PFSK-1 (cell line): ENCODE measurements around the gene ZNF618.

Experiments
- FOXP2 ChIP-seq: optimal IDR thresholded peaks from 2 replicates; pipeline ENCODE3; 2011; ENCODE audit warnings: borderline replicate concordance, control low read depth, inconsistent platforms; ENCODE audit not compliant: insufficient read depth; ENCODE audit errors: extremely low read length, extremely low read depth
- POLR2AphosphoS5 ChIP-seq: IDR thresholded peaks from 2 replicates; pipeline ENCODE4 v1.6.1; 2012; ENCODE audit warnings: low read depth, mild to moderate bottlenecking, control low read depth, low read length, moderate library complexity
- SIN3A ChIP-seq: IDR thresholded peaks from 2 replicates; pipeline ENCODE4 v1.6.1; 2012; ENCODE audit warnings: mild to moderate bottlenecking, low read length, moderate library complexity, borderline replicate concordance; ENCODE audit not compliant: insufficient read depth
- TAF1 ChIP-seq: IDR thresholded peaks from 2 replicates; pipeline ENCODE4 v1.6.1; 2012; ENCODE audit warnings: low read length, control low read depth, borderline replicate concordance; ENCODE audit not compliant: insufficient read depth
- TF ChIP-seq, protein P1 (sequence below), 2 experiments: IDR thresholded peaks; 2 replicates each; pipeline versions ENCODE4 v1.6.1 to v1.8.0; 2011 to 2012; ENCODE audit warnings: low read depth in 2 of 2, low read length in 2 of 2, control low read depth in 1 of 2, inconsistent platforms in 1 of 2, mild to moderate bottlenecking in 1 of 2, moderate library complexity in 1 of 2; ENCODE audit not compliant: insufficient read depth in 1 of 2

ZNF618 gene

DNA sequence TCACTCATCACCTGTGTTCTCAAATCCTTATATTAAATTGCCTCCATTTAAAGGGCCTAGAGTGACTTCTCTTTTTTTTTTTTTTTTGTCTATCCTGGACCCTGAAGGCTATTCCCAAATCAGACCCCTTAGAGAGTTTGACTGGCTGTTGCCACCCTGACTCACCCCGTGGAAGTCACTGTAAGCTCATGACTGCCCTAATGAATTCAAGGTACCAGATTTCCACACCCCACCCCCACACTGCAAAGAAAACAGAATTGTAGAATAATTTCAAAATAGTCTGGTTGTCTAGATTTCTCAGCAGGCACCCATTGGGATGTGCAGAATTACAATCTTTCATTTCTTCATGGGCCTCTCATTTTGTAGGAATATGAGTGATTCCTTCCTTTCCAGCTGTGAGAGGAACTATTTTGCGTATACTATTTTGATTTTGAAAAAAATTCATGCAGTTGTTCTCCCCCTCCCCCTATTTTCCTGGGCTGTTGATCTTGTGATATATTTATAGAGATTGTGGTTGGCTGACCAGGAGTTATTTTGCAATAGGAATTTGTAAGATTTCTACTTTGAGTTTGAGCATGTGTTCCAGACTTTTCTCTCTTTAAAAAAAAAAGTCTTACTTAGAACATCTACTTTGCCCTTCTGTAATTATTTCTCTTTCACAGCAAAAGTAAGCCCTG lies 79.1 kb downstream of the ZNF618 start:
- TF ChIP-seq FOXP2 (no peak), POLR2AphosphoS5 (no peak), TAF1 (no peak), SIN3A (no peak)
- TF ChIP-seq, protein P1, sequence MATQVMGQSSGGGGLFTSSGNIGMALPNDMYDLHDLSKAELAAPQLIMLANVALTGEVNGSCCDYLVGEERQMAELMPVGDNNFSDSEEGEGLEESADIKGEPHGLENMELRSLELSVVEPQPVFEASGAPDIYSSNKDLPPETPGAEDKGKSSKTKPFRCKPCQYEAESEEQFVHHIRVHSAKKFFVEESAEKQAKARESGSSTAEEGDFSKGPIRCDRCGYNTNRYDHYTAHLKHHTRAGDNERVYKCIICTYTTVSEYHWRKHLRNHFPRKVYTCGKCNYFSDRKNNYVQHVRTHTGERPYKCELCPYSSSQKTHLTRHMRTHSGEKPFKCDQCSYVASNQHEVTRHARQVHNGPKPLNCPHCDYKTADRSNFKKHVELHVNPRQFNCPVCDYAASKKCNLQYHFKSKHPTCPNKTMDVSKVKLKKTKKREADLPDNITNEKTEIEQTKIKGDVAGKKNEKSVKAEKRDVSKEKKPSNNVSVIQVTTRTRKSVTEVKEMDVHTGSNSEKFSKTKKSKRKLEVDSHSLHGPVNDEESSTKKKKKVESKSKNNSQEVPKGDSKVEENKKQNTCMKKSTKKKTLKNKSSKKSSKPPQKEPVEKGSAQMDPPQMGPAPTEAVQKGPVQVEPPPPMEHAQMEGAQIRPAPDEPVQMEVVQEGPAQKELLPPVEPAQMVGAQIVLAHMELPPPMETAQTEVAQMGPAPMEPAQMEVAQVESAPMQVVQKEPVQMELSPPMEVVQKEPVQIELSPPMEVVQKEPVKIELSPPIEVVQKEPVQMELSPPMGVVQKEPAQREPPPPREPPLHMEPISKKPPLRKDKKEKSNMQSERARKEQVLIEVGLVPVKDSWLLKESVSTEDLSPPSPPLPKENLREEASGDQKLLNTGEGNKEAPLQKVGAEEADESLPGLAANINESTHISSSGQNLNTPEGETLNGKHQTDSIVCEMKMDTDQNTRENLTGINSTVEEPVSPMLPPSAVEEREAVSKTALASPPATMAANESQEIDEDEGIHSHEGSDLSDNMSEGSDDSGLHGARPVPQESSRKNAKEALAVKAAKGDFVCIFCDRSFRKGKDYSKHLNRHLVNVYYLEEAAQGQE (IDR thresholded peaks at IDR 0.05; ENCODE audit: insufficient read depth in 1 of 2, low read depth in 2 of 2, low read length in 2 of 2) = no peak

DNA sequence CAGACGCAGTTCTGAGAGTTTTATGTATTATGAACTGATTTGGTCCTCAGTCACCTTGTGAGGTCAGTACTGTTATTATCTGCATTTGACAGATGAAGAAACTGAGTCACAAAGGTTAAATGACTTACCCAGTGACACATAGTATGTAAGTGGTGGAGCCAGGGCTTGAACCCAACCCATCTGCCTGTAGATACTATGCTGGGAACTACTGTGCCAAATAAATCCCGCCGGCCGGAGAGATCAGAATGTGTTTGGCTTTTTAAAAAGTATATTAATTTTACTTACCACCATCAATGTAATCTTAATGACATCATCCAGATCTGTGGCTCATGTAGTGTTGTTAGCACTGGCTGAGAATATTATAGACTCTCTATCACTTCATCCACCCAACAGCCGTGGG lies 80.8 kb downstream of the ZNF618 start:
- TF ChIP-seq FOXP2 = no peak
- TF ChIP-seq, protein P1 (IDR thresholded peaks at IDR 0.05; ENCODE audit: insufficient read depth in 1 of 2, low read depth in 2 of 2, low read length in 2 of 2) = no peak

DNA sequence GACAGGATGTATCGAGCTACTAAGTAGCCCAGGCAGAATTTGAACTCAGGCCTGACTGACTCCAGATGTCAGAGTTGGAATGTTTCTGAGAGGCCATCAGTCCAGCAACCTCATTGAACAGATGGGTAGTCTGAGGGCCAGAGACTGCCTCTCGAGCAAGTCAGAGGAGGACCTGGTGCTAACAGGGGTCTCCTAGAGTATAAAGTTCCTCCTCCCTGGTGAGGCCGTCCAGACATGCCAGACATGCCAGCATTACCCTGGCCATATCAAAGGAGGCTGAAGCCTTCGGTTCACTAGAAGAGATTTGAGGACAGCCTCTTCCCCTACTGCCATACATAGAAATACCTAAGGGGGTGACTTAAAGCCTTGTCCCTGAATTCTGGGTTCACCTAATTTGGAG lies 81.2 kb downstream of the ZNF618 start:
- TF ChIP-seq, protein P1 (IDR thresholded peaks at IDR 0.05; ENCODE audit: insufficient read depth in 1 of 2, low read depth in 2 of 2, low read length in 2 of 2) = no peak
- no peak for TF ChIP-seq SIN3A
- no peak for TF ChIP-seq TAF1
- no peak for TF ChIP-seq POLR2AphosphoS5
- no peak for TF ChIP-seq FOXP2

DNA sequence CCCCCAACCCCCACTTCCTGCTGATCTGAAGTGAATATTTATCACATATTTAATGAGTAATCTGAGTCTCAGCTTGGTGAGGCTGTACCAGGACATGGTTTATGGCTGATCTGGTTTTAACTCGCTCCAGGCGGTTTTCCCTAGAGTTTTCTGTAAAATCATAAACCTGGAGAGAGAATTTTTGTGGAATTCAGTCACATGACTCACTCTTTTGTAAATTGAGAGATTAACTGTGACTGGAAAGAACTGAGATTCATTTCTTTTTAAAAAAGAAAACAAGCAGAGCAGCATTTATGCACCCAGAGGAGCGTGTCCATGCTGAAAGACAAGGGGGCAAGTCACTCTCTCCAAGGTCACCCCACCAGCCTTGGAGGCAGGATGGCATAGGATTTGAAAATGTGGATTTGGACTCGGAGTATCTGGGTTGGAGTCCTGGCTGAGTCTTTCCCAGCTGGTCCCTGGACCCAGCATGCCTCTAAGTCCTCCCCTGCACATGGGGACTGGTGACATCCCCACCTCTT lies 81.8 kb downstream of the ZNF618 start:
- no peak for TF ChIP-seq SIN3A
- no peak for TF ChIP-seq TAF1
- no peak for TF ChIP-seq FOXP2
- no peak for TF ChIP-seq POLR2AphosphoS5
- TF ChIP-seq, protein P1 (IDR thresholded peaks at IDR 0.05; ENCODE audit: insufficient read depth in 1 of 2, low read depth in 2 of 2, low read length in 2 of 2) = no peak

DNA sequence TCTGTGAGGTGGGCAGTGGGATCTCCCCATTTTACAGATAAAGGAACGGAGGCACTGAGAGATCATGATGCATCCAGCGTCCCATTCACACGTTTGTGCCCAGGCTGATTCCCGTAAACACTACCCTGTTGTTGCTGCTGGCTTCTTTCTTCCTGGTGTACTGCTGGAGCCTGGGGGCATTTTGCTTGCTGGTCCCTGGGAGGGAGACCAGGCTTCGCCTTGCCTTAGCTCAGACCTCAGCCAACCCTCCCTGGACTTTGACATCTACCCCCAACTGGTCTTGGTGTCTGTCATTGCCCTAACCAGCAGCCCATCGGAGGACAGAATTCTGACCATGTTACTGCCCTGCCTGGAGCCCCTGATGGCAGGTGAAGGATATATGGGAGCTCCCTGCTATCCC lies 82.4 kb downstream of the ZNF618 start:
- TF ChIP-seq TAF1 (no peak), FOXP2 (no peak), SIN3A (no peak), POLR2AphosphoS5 (no peak)
- TF ChIP-seq, protein P1 (IDR thresholded peaks at IDR 0.05; ENCODE audit: insufficient read depth in 1 of 2, low read depth in 2 of 2, low read length in 2 of 2) = no peak
